Osteoblast (primary cell): ENCODE data around the gene PARP12. TPM values are rescaled to one million over a fixed set of nuclear protein-coding genes. Genes with fewer than 3 reads are reported as not detected.

Experiments used
- DNase-seq: peaks from one replicate; pipeline ENCODE4 v3.0.0; 2011; ENCODE audit warnings: low spot score, mixed read lengths; ENCODE audit not compliant: insufficient read length; ENCODE audit errors: missing footprints
- H2AFZ ChIP-seq: 2 replicates; pipeline ENCODE4 v1.6.0; 2011; ENCODE audit warnings: mild to moderate bottlenecking, low read length
- H3K27ac ChIP-seq: 2 replicates; pipeline ENCODE4 v1.5.1; 2011; ENCODE audit warnings: mild to moderate bottlenecking, low read depth, low read length, moderate library complexity
- H3K27me3 ChIP-seq: 2 replicates; pipeline ENCODE4 v1.6.0; 2012; ENCODE audit warnings: mild to moderate bottlenecking, control low read depth, inconsistent platforms, low read length, moderate library complexity; ENCODE audit not compliant: insufficient read depth
- H3K36me3 ChIP-seq: 2 replicates; pipeline ENCODE4 v1.5.1; 2011; ENCODE audit warnings: mild to moderate bottlenecking, low read length, control low read depth, moderate library complexity; ENCODE audit not compliant: insufficient read depth
- H3K4me1 ChIP-seq: 2 replicates; pipeline ENCODE4 v1.5.1; 2011; ENCODE audit warnings: mild to moderate bottlenecking, low read length, control low read depth, moderate library complexity; ENCODE audit not compliant: insufficient read depth
- H3K4me2 ChIP-seq: 2 replicates; pipeline ENCODE4 v1.6.0; 2011; ENCODE audit warnings: mild to moderate bottlenecking, low read length; ENCODE audit not compliant: insufficient read depth
- H3K4me3 ChIP-seq: fragments of 200-600 bp; sonication (generic); 3 replicates; pipeline ENCODE4 v1.5.1; 2012; ENCODE audit warnings: mild to moderate bottlenecking, low read length, inconsistent platforms; ENCODE audit not compliant: insufficient read depth
- H3K79me2 ChIP-seq: 2 replicates; pipeline ENCODE4 v1.6.0; 2012; ENCODE audit warnings: mild to moderate bottlenecking, low read length, control low read depth, inconsistent platforms; ENCODE audit not compliant: insufficient read depth
- H3K9me3 ChIP-seq: 2 replicates; pipeline ENCODE4 v1.5.1; 2011; ENCODE audit warnings: low read depth, low read length, control low read depth
- H4K20me1 ChIP-seq: 2 replicates; pipeline ENCODE4 v1.6.0; 2012; ENCODE audit warnings: mild to moderate bottlenecking, low read length, control low read depth; ENCODE audit not compliant: insufficient read depth
- CTCF ChIP-seq: IDR thresholded peaks from 2 replicates; pipeline ENCODE4 v1.5.1; 2011; ENCODE audit warnings: mild to moderate bottlenecking, low read depth, low read length, moderate library complexity; ENCODE audit errors: extremely low read depth
- small RNA-seq: library from RNA; depleted of rRNA; stranded (forward); fragments of <200 nt; gene quantifications from one replicate; pipeline ENCODE3, GENCODE V24; 2012
- total RNA-seq: library from RNA; depleted of rRNA; stranded (reverse); fragments of >200 nt; gene quantifications from 2 replicates; pipeline ENCODE4 v1.2.3, GENCODE V29; 2012

PARP12 gene
- total RNA-seq, 1 donor: 26.4 TPM

- H3K4me2 ChIP-seq: no peak overlapping the region
- no peaks in the 10 kb centered on the region for H3K27me3 ChIP-seq
- H3K27ac ChIP-seq: no peak overlapping the region
- no peaks in the 10 kb centered on the region for H3K79me2 ChIP-seq
- H3K36me3 ChIP-seq: no peaks in the 10 kb centered on the region
- no peak overlapping the region for H3K4me3 ChIP-seq
- no peak for DNase-seq
- H4K20me1 ChIP-seq: no peaks in the 10 kb centered on the region
- no peaks in the 10 kb centered on the region for H3K9me3 ChIP-seq
- no peaks in the 10 kb centered on the region for H3K4me1 ChIP-seq
- H2AFZ ChIP-seq: no peak overlapping the region
- no peak for TF ChIP-seq CTCF
These were observed 85.7 kb downstream of the PARP12 start for GRCh38 chr7:139976838-139977656.

- no peaks in the 10 kb centered on the region for H4K20me1 ChIP-seq
- H3K9me3 ChIP-seq: no peaks in the 10 kb centered on the region
- no peaks in the 10 kb centered on the region for H3K79me2 ChIP-seq
- H2AFZ ChIP-seq: no peak overlapping the region
- H3K27ac ChIP-seq: no peak overlapping the region
- H3K4me2 ChIP-seq: no peak overlapping the region
- DNase-seq: no peak
- H3K4me1 ChIP-seq: no peaks in the 10 kb centered on the region
- TF ChIP-seq CTCF: no peak
- H3K4me3 ChIP-seq: no peak overlapping the region
- peaks cover 7% of the 10 kb centered on the region for H3K27me3 ChIP-seq
- no peaks in the 10 kb centered on the region for H3K36me3 ChIP-seq
These were observed 86.5 kb downstream of the PARP12 start for GRCh38 chr7:139976055-139976837.

GRCh38 chr7:139974179-139974811, 88.5 kb downstream of the PARP12 start:
- H2AFZ ChIP-seq: no peak overlapping the region
- DNase-seq: no peak
- H3K79me2 ChIP-seq: no peaks in the 10 kb centered on the region
- H3K27ac ChIP-seq: no peak overlapping the region
- no peak for TF ChIP-seq CTCF
- H3K4me1 ChIP-seq: no peaks in the 10 kb centered on the region
- no peak overlapping the region for H3K4me3 ChIP-seq
- no peaks in the 10 kb centered on the region for H3K36me3 ChIP-seq
- no peaks in the 10 kb centered on the region for H4K20me1 ChIP-seq
- H3K9me3 ChIP-seq: no peaks in the 10 kb centered on the region
- H3K4me2 ChIP-seq: no peak overlapping the region
- H3K27me3 ChIP-seq: peaks cover 7% of the 10 kb centered on the region

Small RNAs within 50 kb of the gene (small RNA-seq; reads per million reads assigned to genes)
- not detected for gene RF00019

Other genes starting within 250 kb of the PARP12 start
- 0.59 and 0.72 TPM in 2 replicates for gene TBXAS1, start 233.7 kb downstream of the PARP12 start, total RNA-seq
- 12.4 and 13.4 TPM in 2 replicates for gene KDM7A, start 114.0 kb upstream of the PARP12 start, total RNA-seq